ENCODE measurements around the gene PHLDB3. TPM values are rescaled to one million over a fixed set of nuclear protein-coding genes. Genes with fewer than 3 reads are reported as not detected.
A peak's percentile ranks its signal among the peaks of the same experiment; 100 is the strongest.

The PHLDB3 gene
- total RNA-seq, 2 experiments from 2014 or later = 13.5 to 15.2 TPM

GRCh38 chr19:43541920-43542650 lies 37.5 kb upstream of the PHLDB3 start:
- peaks cover 41% of the 10 kb centered on the region for H3K36me3 Mint-ChIP-seq

GRCh38 chr19:43540381-43540780 lies 35.8 kb upstream of the PHLDB3 start:
- no peak overlapping the region for H3K27ac Mint-ChIP-seq
- H3K36me3 Mint-ChIP-seq = peaks cover 42% of the 10 kb centered on the region
- H3K4me1 Mint-ChIP-seq (ENCODE audit: low read depth) = peaks cover 2% of the 10 kb centered on the region
- peaks cover 11% of the 10 kb centered on the region for H3K9me3 Mint-ChIP-seq
- DNase-seq = no peak
- no peaks in the 10 kb centered on the region for H3K27me3 Mint-ChIP-seq
- ChIA-PET CTCF (interaction anchor here (1.2 kb wide), 1 partner anchor 54 kb away, joined by 4 read pairs; no protein-coding TSS in a partner anchor), POLR2A (no interaction called here)
- intact Hi-C loops (cut with micrococcal nuclease) = no loop called here
- H3K4me3 Mint-ChIP-seq = no peak overlapping the region

More at GRCh38 chr19:43541920-43542650, 37.5 kb upstream of the PHLDB3 start:
- intact Hi-C loops (cut with micrococcal nuclease) = no loop called here
- CTCF ChIA-PET = interaction anchor here (3.5 kb wide), 1 partner anchor 13 kb away, joined by 14 read pairs; no protein-coding TSS in a partner anchor
- DNase-seq = no peak
- H3K4me3 Mint-ChIP-seq = no peak overlapping the region
- H3K9me3 Mint-ChIP-seq = peaks cover 11% of the 10 kb centered on the region
- H3K27me3 Mint-ChIP-seq = no peaks in the 10 kb centered on the region
- POLR2A ChIA-PET = no interaction called here
- no peaks in the 10 kb centered on the region for H3K4me1 Mint-ChIP-seq (ENCODE audit: low read depth)
- no peak overlapping the region for H3K27ac Mint-ChIP-seq

DNA sequence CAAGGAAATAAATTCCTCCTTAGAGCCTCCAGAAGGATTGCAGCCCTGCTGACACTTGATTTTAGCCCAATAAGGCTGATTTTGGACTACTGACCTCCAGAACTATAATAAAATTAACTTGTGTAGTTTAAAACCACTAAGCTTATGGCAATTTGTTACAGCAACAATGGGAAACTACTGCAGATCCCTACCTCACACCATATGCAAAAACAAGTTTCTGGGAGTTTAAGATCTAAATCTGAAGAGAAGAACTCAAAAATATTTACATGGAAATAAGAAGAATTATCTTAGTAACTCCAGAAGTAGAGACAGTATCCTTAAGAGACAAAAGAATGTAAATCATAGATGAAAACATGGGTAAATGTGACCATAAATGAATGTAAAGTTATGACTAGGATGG lies 34.4 kb upstream of the PHLDB3 start:
- intact Hi-C loops (cut with micrococcal nuclease) = no loop called here
- peaks cover 33% of the 10 kb centered on the region for H3K36me3 Mint-ChIP-seq

GRCh38 chr19:43534816-43535761 lies 30.5 kb upstream of the PHLDB3 start:
- Mint-ChIP-seq H3K4me1 (ENCODE audit: low read depth) (peaks cover 18% of the 10 kb centered on the region), H3K36me3 (peaks cover 25% of the 10 kb centered on the region), H3K4me3 (no peak overlapping the region), H3K9me3 (peaks cover 11% of the 10 kb centered on the region), H3K27me3 (no peaks in the 10 kb centered on the region), H3K27ac (peak overlapping the region; percentile 49)
- POLR2A ChIA-PET = interaction anchor here (0.6 to 1.0 kb wide), 3 partner anchors 10 to 60 kb away, joined by 3 to 4 read pairs (median 3); no protein-coding TSS in a partner anchor
- peak; percentile 38 for DNase-seq
- CTCF ChIA-PET = interaction anchor here (0.9 to 7.9 kb wide), 9 partner anchors 10 to 274 kb away, joined by 3 to 79 read pairs (median 6); partner anchors contain the start of gene XRCC1
- intact Hi-C loops (cut with micrococcal nuclease) = no loop called here

More for the DNA sequence above, 34.4 kb upstream of the PHLDB3 start:
- Mint-ChIP-seq H3K4me1 (ENCODE audit: low read depth) (peaks cover 7% of the 10 kb centered on the region), H3K27me3 (no peaks in the 10 kb centered on the region), H3K4me3 (no peak overlapping the region), H3K27ac (no peak overlapping the region), H3K9me3 (peaks cover 11% of the 10 kb centered on the region)
- CTCF ChIA-PET = no interaction called here
- no peak for DNase-seq
- POLR2A ChIA-PET = no interaction called here

DNA sequence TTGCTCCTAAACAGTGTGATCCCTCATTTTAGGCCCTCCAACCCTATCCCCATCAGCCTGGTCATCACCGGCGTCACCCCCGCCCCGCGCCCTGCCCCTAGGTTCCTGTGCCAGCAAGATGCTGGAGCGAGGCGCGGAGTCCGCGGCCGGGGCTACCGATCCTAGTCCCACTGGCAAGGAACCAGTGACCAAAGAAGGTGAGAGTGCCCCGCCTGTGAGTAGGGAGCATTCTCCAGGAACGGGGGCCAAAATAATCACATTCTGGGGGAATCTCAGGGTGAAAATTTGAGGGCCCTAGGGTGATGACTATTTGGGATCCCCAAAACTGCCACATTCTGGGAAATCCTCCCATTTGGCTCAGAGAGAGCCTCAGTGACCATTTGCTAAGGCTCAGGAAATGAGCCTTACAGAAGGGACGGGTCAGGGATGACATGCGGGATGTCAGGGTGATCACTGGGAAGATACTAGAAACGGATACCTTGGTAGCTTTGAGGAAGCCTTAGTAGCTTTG lies 29.8 kb upstream of the PHLDB3 start:
- peak overlapping the region; percentile 82 for H3K4me3 Mint-ChIP-seq
- H3K4me1 Mint-ChIP-seq (ENCODE audit: low read depth) = peaks cover 18% of the 10 kb centered on the region
- H3K36me3 Mint-ChIP-seq = peaks cover 20% of the 10 kb centered on the region
- peaks cover 10% of the 10 kb centered on the region for H3K9me3 Mint-ChIP-seq
- CTCF ChIA-PET = interaction anchor here (0.9 to 7.9 kb wide), 7 partner anchors 10 to 60 kb away, joined by 3 to 79 read pairs (median 6); partner anchors contain the start of genes PHLDB3 and XRCC1
- DNase-seq = no peak
- intact Hi-C loops (cut with micrococcal nuclease) = no loop called here
- peak overlapping the region; percentile 67 for H3K27ac Mint-ChIP-seq
- no peaks in the 10 kb centered on the region for H3K27me3 Mint-ChIP-seq
- POLR2A ChIA-PET = interaction anchor here (0.6 to 1.0 kb wide), 3 partner anchors 9 to 60 kb away, joined by 3 to 6 read pairs (median 4); partner anchors contain the start of gene PHLDB3

GRCh38 chr19:43533546-43534304 lies 29.2 kb upstream of the PHLDB3 start:
- POLR2A ChIA-PET = interaction anchor here (0.5 to 2.1 kb wide), 7 partner anchors 9 to 70 kb away, joined by 3 to 14 read pairs (median 5); partner anchors contain the start of genes IRGQ, PHLDB3 and ZNF576
- Mint-ChIP-seq H3K9me3 (peaks cover 5% of the 10 kb centered on the region), H3K27me3 (no peaks in the 10 kb centered on the region), H3K4me1 (ENCODE audit: low read depth) (peaks cover 18% of the 10 kb centered on the region), H3K4me3 (peak overlapping the region; percentile 82), H3K27ac (peak overlapping the region; percentile 89), H3K36me3 (peaks cover 13% of the 10 kb centered on the region)
- peak; percentile 98 for DNase-seq
- intact Hi-C loops (cut with micrococcal nuclease) = loop anchor here (1.0 to 2.0 kb wide), 6 partner anchors 29 to 135 kb away; partner anchors contain the start of genes IRGQ, PINLYP, XRCC1 and ZNF428
- CTCF ChIA-PET = interaction anchor here (0.8 to 7.9 kb wide), 10 partner anchors 13 to 135 kb away, joined by 3 to 79 read pairs (median 4); partner anchors contain the start of genes PHLDB3 and XRCC1

- Mint-ChIP-seq H3K9me3 (no peaks in the 10 kb centered on the region), H3K27me3 (no peaks in the 10 kb centered on the region)
- POLR2A ChIA-PET = interaction anchor here (0.5 to 2.1 kb wide), 6 partner anchors 14 to 233 kb away, joined by 3 to 14 read pairs (median 4); partner anchors contain the start of genes IRGQ and ZNF576
Observed at GRCh38 chr19:43532962-43533545, 28.5 kb upstream of the PHLDB3 start, which contains the start of gene ZNF575. Gene ZNF575 (plus strand): TSS chr19:43533188. CDS start chr19:43534423, 1,235 bp downstream.

GRCh38 chr19:43532571-43532961 lies 28.0 kb upstream of the PHLDB3 start:
- POLR2A ChIA-PET = interaction anchor here (1.0 to 2.1 kb wide), 5 partner anchors 14 to 233 kb away, joined by 3 to 14 read pairs (median 5); partner anchors contain the start of genes IRGQ and ZNF576
- peak overlapping the region; percentile 94 for H3K27ac Mint-ChIP-seq
- H3K36me3 Mint-ChIP-seq = peaks cover 5% of the 10 kb centered on the region
- peaks cover 26% of the 10 kb centered on the region for H3K4me1 Mint-ChIP-seq (ENCODE audit: low read depth)
- peak overlapping the region; percentile 82 for H3K4me3 Mint-ChIP-seq
- H3K9me3 Mint-ChIP-seq = no peaks in the 10 kb centered on the region
- CTCF ChIA-PET = interaction anchor here (0.8 to 7.9 kb wide), 8 partner anchors 12 to 136 kb away, joined by 3 to 79 read pairs (median 6); partner anchors contain the start of genes IRGQ and ZNF576
- no peaks in the 10 kb centered on the region for H3K27me3 Mint-ChIP-seq
- no peak for DNase-seq
- intact Hi-C loops (cut with micrococcal nuclease) = loop anchor here (2.0 kb wide), 3 partner anchors 30 to 86 kb away; partner anchors contain the start of genes PINLYP, XRCC1 and ZNF428

More at GRCh38 chr19:43532962-43533545, 28.5 kb upstream of the PHLDB3 start, which contains the start of gene ZNF575:
- peak; percentile 95 for DNase-seq
- CTCF ChIA-PET = interaction anchor here (0.8 to 7.9 kb wide), 11 partner anchors 13 to 136 kb away, joined by 3 to 79 read pairs (median 4); partner anchors contain the start of genes IRGQ, PHLDB3 and ZNF576
- peak within 1 kb of the TSS; percentile 82 for H3K4me3 Mint-ChIP-seq
- peaks cover 21% of the 10 kb centered on the region for H3K4me1 Mint-ChIP-seq (ENCODE audit: low read depth)
- peak within 1 kb of the TSS; percentile 94 for H3K27ac Mint-ChIP-seq
- intact Hi-C loops (cut with micrococcal nuclease) = loop anchor here (1.0 to 2.0 kb wide), 6 partner anchors 30 to 135 kb away; partner anchors contain the start of genes IRGQ, PINLYP, XRCC1 and ZNF428
- peaks cover 7% of the 10 kb centered on the region for H3K36me3 Mint-ChIP-seq

DNA sequence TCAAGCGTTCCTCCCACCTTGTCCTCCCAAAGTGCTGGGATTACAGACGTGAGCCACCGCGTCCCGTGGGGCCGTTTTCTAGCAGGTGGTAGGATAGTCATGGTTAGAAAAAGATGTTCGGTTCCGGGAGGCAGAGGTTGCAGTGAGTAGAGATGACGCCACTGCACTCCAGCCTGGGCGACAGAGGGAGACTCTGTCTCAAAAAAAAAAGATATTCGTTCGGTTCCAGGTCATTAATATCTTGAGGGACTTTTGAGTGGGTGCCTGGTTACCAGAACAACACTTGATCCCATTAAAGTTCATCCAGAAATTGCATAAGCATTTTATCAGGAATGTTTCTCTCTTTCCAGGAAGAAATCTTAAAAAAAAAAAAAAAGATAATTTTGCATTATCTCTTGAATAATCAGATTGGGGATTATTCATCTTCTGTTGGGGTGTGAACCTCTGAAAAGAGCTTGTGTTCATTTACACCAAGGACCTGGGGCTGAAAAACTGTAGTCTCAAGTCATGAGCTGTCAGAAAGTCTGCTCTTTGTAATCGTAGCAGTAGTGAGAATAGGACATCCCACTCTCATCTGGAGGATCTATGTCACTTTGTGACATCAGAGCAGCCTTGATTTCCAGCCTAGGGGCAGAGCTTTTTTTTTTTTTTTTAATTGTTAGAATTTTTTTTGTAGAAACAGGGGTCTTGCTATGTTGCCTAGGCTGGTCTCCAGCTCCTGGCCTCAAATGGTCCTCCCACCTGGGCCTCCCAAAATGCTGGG lies 23.5 kb upstream of the PHLDB3 start:
- Mint-ChIP-seq H3K4me3 (peak overlapping the region; percentile 50), H3K9me3 (no peaks in the 10 kb centered on the region), H3K4me1 (ENCODE audit: low read depth) (peaks cover 30% of the 10 kb centered on the region), H3K36me3 (peaks cover 7% of the 10 kb centered on the region), H3K27me3 (no peaks in the 10 kb centered on the region), H3K27ac (peak overlapping the region; percentile 98)
- intact Hi-C loops (cut with micrococcal nuclease) = loop anchor here (2.0 to 5.0 kb wide), 2 partner anchors 23 to 224 kb away; partner anchors contain the start of genes PHLDB3 and SMG9
- DNase-seq = peak; percentile 33
- ChIA-PET CTCF (interaction anchor here (0.8 to 2.9 kb wide), 7 partner anchors 9 to 140 kb away, joined by 3 to 17 read pairs (median 9); partner anchors contain the start of genes IRGQ and ZNF576), POLR2A (interaction anchor here (0.5 to 1.5 kb wide), 9 partner anchors 8 to 237 kb away, joined by 3 to 8 read pairs (median 3); partner anchors contain the start of genes IRGQ and ZNF576)
